ENCODE results near the gene SENP3.

Gene SENP3

GRCh38 chr17:7556627-7557026 is 5.1 kb upstream of the SENP3 start:
- DNase-seq (ENCODE audit: low read depth) = no peak

- DNase-seq (ENCODE audit: low read depth) = no peak
Measured at GRCh38 chr17:7557147-7557764, 4.5 kb upstream of the SENP3 start.

DNA sequence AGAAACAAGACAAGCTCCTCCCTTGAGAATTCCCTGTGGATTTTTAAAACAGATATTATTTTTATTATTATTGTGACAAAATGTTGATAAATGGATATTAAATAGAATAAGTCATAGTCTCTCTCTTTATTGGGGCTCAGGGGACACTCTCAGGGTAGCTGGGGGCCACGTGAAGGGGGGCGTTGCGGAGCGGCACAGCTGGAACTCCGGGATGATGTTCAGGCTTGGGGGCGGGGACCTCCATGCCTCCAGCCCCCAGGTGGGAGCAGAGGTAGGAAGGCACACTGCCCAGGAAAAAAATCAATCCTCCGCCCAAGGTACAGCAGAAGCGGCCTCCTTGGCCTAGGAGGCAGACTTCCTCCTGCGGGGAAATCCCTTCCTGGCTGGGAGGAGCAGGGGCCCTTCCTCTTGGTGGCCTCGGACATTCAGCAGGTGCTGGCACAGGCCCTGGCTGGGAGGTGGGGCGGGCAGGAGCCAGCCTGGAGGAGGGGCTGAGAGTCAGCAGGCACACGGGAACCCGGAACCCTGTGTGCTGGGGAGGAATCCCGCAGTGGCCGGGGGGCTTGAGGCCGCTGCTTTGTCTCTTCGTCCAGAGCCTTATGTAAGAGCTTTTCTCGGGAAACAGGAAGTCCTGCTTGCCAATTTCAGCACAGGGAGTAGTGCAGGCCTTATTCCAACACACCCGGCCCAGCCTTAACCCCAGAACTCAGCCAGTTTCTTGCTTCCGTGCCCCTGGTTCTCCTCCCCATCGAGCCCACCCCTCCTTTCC is 3.8 kb upstream of the SENP3 start:
- DNase-seq (ENCODE audit: low read depth) = no peak

GRCh38 chr17:7558544-7559319 is 3.0 kb upstream of the SENP3 start, which contains the start of gene TNFSF13:
Gene TNFSF13 (plus strand): TSS chr17:7558750. CDS start chr17:7559040, 290 bp downstream.
- no peak for DNase-seq (ENCODE audit: low read depth)

GRCh38 chr17:7559320-7560171 is 2.2 kb upstream of the SENP3 start:
- no peak for DNase-seq (ENCODE audit: low read depth)

GRCh38 chr17:7560172-7561027 is 1.3 kb upstream of the SENP3 start:
- peak; percentile 47 for DNase-seq (ENCODE audit: low read depth)

GRCh38 chr17:7561028-7561575 is 617 bp upstream of the SENP3 start:
- DNase-seq (ENCODE audit: low read depth) = peak; percentile 70

DNA sequence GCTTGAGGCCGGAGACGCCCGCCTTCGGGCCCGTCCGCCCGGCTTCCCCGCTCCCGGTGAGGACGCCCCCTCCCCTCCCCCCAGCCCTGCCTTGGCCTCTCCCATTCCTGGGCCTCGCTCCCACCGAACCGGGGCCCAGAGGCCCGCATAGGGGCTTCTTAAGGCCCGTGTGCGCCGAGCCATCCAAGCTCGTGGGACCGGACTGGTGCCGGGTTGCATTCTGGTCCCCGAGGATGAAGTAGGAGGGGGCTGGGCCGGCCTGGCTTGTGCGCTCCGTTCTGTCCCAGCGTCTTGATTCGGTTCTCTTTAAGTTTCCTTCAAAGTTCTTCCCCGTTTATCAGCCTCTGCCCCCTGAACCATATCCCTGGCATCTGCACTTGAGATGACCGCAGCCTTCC is 488 bp downstream of the SENP3 start:
- no peak for DNase-seq (ENCODE audit: low read depth)

- DNase-seq (ENCODE audit: low read depth) = no peak
Measured at GRCh38 chr17:7563115-7563869, 1.6 kb downstream of the SENP3 start.

DNA sequence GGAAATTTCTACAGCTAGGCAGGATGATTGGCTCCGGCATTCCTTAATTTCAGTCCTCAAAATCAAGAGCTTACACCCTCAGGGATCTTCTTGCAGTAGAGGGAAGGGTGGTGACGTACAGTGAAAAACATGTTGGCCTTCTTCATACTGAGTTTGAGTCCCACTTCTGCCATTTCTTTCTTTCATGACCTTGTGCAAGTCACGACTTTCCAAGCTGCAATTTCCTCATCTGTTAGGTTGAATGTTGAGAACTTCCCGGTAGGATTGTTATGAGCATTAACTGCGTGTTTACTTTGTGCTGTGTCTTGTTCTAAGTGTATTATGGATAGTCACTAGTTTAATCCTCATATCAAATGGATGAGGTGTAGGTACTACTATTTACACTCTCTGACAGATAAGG is 7.9 kb downstream of the SENP3 start:
- DNase-seq (ENCODE audit: low read depth) = no peak

- no peak for DNase-seq (ENCODE audit: low read depth)
Measured at GRCh38 chr17:7570351-7570750, 8.6 kb downstream of the SENP3 start.

- no peak for DNase-seq (ENCODE audit: low read depth)
Measured at GRCh38 chr17:7572338-7572587, 10.5 kb downstream of the SENP3 start.

DNA sequence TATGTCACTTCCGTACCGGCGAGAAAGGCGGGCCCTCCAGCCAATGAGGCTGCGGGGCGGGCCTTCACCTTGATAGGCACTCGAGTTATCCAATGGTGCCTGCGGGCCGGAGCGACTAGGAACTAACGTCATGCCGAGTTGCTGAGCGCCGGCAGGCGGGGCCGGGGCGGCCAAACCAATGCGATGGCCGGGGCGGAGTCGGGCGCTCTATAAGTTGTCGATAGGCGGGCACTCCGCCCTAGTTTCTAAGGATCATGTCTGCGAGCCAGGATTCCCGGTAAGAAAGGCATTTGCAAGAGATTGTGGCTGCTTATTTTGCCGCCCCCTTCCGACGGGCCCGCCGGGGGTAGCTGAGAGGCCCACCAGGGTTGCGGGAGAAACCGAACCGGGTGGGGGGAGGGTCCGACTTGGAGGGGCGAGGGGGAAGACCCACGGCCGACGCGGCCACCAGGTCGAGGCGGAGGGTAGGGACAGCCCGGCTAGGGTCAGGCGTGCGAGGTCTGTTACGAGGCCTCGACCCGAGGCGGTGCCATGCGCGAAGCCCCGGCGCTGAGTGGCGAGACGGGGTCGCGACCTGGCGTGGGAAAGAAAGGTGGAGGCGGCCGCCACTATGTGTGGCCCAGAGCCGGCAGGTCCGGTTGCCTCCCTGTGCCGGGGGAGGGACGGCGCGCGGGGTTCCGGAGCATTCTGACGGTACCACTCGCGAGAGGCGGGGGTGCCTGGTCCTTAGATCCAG is 11.0 kb downstream of the SENP3 start:
- peak; percentile 98 for DNase-seq (ENCODE audit: low read depth)

DNA sequence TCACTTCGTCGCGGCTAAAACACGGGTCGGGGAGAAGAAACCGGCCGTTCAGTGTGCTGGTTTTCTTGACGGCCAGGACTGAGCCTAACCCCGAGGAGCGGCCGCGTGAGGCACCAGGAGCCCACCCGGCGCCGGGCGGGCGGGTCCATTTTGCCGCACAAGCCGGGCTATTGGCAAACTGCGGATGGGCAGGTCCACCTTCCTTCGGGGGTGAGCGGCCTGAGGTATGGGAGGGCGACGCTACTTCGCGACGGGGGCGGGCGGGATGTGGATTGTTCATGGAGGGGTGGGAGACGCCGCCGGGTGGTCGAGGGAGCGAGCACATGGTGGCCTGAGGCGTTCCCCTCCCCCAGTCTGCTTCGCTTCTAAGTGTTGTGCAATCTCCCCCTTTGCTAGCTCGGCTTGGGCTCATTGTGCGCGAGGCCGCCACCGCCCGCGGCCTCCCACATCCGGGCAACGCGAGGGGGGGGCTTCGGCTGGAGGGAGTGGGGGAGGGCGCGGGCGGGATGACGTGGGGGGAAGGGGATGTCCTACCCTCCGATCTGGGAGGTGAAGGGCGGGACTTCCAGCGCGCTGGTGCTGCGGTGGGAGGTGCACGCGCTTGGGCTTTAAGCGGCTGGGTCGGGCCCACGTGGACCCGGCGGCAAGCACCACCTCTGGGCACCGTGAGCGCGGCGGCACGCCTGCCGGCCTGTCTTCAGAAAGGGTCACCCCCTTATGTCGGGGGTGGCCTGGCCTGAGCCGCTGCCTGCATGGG is 11.8 kb downstream of the SENP3 start:
- DNase-seq (ENCODE audit: low read depth) = peak; percentile 87

- DNase-seq (ENCODE audit: low read depth) = no peak
Measured at GRCh38 chr17:7574176-7574953, 12.6 kb downstream of the SENP3 start.

GRCh38 chr17:7575481-7575883 is 13.8 kb downstream of the SENP3 start:
- no peak for DNase-seq (ENCODE audit: low read depth)

DNA sequence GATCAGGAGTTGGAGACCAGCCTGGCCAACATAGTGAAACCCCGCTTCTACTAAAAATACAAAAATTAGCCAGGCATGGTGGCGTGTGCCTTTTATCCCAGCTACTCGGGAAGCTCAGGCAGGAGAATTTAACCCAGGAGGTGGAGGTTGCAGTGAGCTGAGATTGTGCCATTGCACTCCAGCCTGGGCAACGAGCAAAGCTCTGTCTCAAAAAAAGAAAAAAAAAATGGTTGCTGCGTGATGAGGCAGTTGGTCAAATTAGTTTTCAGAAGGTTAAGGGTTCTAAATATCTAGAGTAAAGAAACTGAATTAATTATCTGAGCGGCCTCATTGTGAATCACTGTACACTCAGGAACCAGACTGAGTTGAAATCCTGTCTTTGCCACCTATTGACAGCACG is 14.2 kb downstream of the SENP3 start:
- no peak for DNase-seq (ENCODE audit: low read depth)

DNA sequence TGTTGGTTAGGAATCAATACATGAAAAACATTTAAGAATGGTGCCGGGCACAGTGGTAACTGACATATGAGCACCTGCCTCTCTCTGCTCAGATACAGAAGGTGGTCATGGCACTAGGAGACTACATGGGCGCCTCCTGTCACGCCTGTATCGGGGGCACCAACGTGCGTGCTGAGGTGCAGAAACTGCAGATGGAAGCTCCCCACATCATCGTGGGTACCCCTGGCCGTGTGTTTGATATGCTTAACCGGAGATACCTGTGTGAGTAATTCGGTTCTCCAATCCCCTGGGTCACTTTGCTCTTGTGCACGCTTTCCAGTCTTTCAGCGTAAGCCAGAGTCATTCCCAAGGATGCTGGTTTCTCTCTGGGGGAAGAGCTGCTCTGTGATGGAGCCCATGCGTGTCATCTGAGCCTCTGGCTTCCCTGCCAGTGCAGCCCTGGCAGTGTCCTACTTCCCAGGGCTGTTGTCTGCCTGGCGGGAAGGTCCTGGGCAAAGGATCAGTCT is 14.8 kb downstream of the SENP3 start:
- no peak for DNase-seq (ENCODE audit: low read depth)

Data from stimulated activated CD8-positive, alpha-beta memory T cell treated with anti-CD3 and anti-CD28 coated beads, Interleukin-7, amount 100 ng/mL, for 24 hours (primary cell).